COLO668 (cell line): ENCODE data around the gene ST6GALNAC6.

ENCODE experiments used
- DNase-seq: peaks from one replicate; lab custom pipeline; 2025; ENCODE audit not compliant: unreplicated experiment; lab: John Stamatoyannopoulos, UW

The ST6GALNAC6 gene

GRCh38 chr9:127899128-127899943 is at the start of gene ST6GALNAC6:
TSS of gene ST6GALNAC6 (minus strand) at chr9:127899603. CDS start at chr9:127897981, 1,622 bp downstream.
- DNase-seq, result peak; percentile 79

GRCh38 chr9:127947841-127948710 is 48.7 kb upstream of the ST6GALNAC6 start:
- DNase-seq, result no peak

- DNase-seq, result no peak
These were observed 47.3 kb upstream of the ST6GALNAC6 start for GRCh38 chr9:127946728-127947127.

- DNase-seq, result no peak
These were observed 46.5 kb upstream of the ST6GALNAC6 start for GRCh38 chr9:127945942-127946341.

GRCh38 chr9:127945338-127945737 is 45.9 kb upstream of the ST6GALNAC6 start:
- DNase-seq, result no peak

- no peak for DNase-seq
These were observed 45.3 kb upstream of the ST6GALNAC6 start for GRCh38 chr9:127944586-127945218.

GRCh38 chr9:127943731-127944144 is 44.3 kb upstream of the ST6GALNAC6 start:
- peak; percentile 94 for DNase-seq

GRCh38 chr9:127943011-127943662 is 43.7 kb upstream of the ST6GALNAC6 start:
- DNase-seq, result no peak

- DNase-seq, result peak; percentile 48
These were observed 43.0 kb upstream of the ST6GALNAC6 start for GRCh38 chr9:127942216-127943010.

GRCh38 chr9:127941961-127942215 is 42.5 kb upstream of the ST6GALNAC6 start:
- no peak for DNase-seq

GRCh38 chr9:127941062-127941960 is 41.9 kb upstream of the ST6GALNAC6 start:
- DNase-seq, result no peak

- DNase-seq, result no peak
These were observed 41.2 kb upstream of the ST6GALNAC6 start for GRCh38 chr9:127940593-127940992.

- DNase-seq, result no peak
These were observed 38.9 kb upstream of the ST6GALNAC6 start for GRCh38 chr9:127938298-127938690.

GRCh38 chr9:127937388-127938297 is 38.2 kb upstream of the ST6GALNAC6 start, which contains the start of gene DPM2:
TSS of gene DPM2 (minus strand) at chr9:127937854. CDS start at chr9:127937820, 34 bp downstream.
- peak; percentile 89 for DNase-seq

GRCh38 chr9:127937056-127937387 is 37.6 kb upstream of the ST6GALNAC6 start:
- DNase-seq, result no peak

GRCh38 chr9:127936347-127936852 is 37.0 kb upstream of the ST6GALNAC6 start:
- no peak for DNase-seq

- no peak for DNase-seq
These were observed 36.4 kb upstream of the ST6GALNAC6 start for GRCh38 chr9:127935765-127936221.

GRCh38 chr9:127934986-127935385 is 35.6 kb upstream of the ST6GALNAC6 start:
- DNase-seq, result no peak
